Measurements from ENCODE around the gene WBP2. TPM values are rescaled to one million over a fixed set of nuclear protein-coding genes. Genes with fewer than 3 reads are reported as not detected.

WBP2 gene
- total and polyA plus RNA-seq, 2 of the 13 experiments (the other 11 are each of a cell fraction or from before 2014, with no cell fraction given) = 29.2 to 29.5 TPM

- TF ChIP-seq ZNF205 (CRISPR knock-in tag; IDR thresholded peaks at IDR 0.05) (no peak), ZNF672 (CRISPR knock-in tag; IDR thresholded peaks at IDR 0.05) (no peak), ZNF607 (CRISPR knock-in tag; IDR thresholded peaks at IDR 0.05; ENCODE audit: borderline replicate concordance) (no peak), PAF1 (CRISPR knock-in tag; IDR thresholded peaks at IDR 0.05) (peak; percentile 44; the same call in 1 of the 2 replicates), BRCA1 (CRISPR knock-in tag; IDR thresholded peaks at IDR 0.05) (no peak), ZHX1 (CRISPR knock-in tag; IDR thresholded peaks at IDR 0.05; ENCODE audit: low read depth) (no peak), SMAD3 (CRISPR knock-in tag; IDR thresholded peaks at IDR 0.05) (no peak), ZBTB7A (CRISPR knock-in tag; IDR thresholded peaks at IDR 0.05) (no peak), NFE2 (CRISPR knock-in tag; IDR thresholded peaks at IDR 0.05) (no peak), ZNF749 (CRISPR knock-in tag; IDR thresholded peaks at IDR 0.05; ENCODE audit: borderline replicate concordance) (no peak), ZNF501 (CRISPR knock-in tag; IDR thresholded peaks at IDR 0.05) (no peak), ZFP82 (CRISPR knock-in tag; IDR thresholded peaks at IDR 0.05; ENCODE audit: borderline replicate concordance) (no peak), ZNF839 (CRISPR knock-in tag; IDR thresholded peaks at IDR 0.05; ENCODE audit: borderline replicate concordance) (no peak), MYNN (CRISPR knock-in tag; IDR thresholded peaks at IDR 0.05; ENCODE audit: low read depth) (no peak), HMGA1 (CRISPR knock-in tag; conservative IDR thresholded peaks at IDR 0.05) (no peak), ZNF326 (CRISPR knock-in tag; IDR thresholded peaks at IDR 0.05; ENCODE audit: borderline replicate concordance) (peak; percentile 67; the same call in 1 of the 2 replicates)
- TF ChIP-seq, protein P1, sequence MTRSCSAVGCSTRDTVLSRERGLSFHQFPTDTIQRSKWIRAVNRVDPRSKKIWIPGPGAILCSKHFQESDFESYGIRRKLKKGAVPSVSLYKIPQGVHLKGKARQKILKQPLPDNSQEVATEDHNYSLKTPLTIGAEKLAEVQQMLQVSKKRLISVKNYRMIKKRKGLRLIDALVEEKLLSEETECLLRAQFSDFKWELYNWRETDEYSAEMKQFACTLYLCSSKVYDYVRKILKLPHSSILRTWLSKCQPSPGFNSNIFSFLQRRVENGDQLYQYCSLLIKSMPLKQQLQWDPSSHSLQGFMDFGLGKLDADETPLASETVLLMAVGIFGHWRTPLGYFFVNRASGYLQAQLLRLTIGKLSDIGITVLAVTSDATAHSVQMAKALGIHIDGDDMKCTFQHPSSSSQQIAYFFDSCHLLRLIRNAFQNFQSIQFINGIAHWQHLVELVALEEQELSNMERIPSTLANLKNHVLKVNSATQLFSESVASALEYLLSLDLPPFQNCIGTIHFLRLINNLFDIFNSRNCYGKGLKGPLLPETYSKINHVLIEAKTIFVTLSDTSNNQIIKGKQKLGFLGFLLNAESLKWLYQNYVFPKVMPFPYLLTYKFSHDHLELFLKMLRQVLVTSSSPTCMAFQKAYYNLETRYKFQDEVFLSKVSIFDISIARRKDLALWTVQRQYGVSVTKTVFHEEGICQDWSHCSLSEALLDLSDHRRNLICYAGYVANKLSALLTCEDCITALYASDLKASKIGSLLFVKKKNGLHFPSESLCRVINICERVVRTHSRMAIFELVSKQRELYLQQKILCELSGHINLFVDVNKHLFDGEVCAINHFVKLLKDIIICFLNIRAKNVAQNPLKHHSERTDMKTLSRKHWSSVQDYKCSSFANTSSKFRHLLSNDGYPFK (CRISPR knock-in tag; IDR thresholded peaks at IDR 0.05; ENCODE audit: borderline replicate concordance) = peak; percentile 17; the same call in 1 of the 2 replicates
Measured at GRCh38 chr17:75826561-75827307, 28.4 kb downstream of the WBP2 start (continued).

Measured in HepG2 (cell line).